Fibroblast of lung (primary cell): ENCODE results near the gene SUPT16H. TPM values are rescaled to one million over a fixed set of nuclear protein-coding genes. Genes with fewer than 3 reads are reported as not detected.
"Not testable (repeated sequence)": the region's sequence is repeated elsewhere in the genome, so short reads cannot be mapped to it uniquely, and the experiment has no call there.

ENCODE experiments used
- DNase-seq, 2 donors: peaks; one replicate each; pipeline versions ENCODE4 v3.0.0 to v3.0.0-alpha.2; 2010; ENCODE audit warnings: low read depth in 2 of 2
- H2AFZ ChIP-seq: 2 replicates; pipeline ENCODE4 v1.5.1; 2012; ENCODE audit warnings: low read length, control low read depth, inconsistent platforms
- H3K27ac ChIP-seq: 2 replicates; pipeline ENCODE4 v1.5.1; 2011; ENCODE audit warnings: low read length, control low read depth; ENCODE audit not compliant: insufficient read depth
- H3K27me3 ChIP-seq: 2 replicates; pipeline ENCODE4 v1.5.1; 2011; ENCODE audit warnings: mild to moderate bottlenecking, low read length; ENCODE audit not compliant: control insufficient read depth, insufficient read depth
- H3K36me3 ChIP-seq: 2 replicates; pipeline ENCODE4 v1.5.1; 2011; ENCODE audit warnings: low read length; ENCODE audit not compliant: control insufficient read depth, insufficient read depth
- H3K4me1 ChIP-seq: 2 replicates; pipeline ENCODE4 v1.5.1; 2011; ENCODE audit warnings: low read length; ENCODE audit not compliant: control insufficient read depth, insufficient read depth; ENCODE audit errors: extremely low read depth
- H3K4me2 ChIP-seq: 2 replicates; pipeline ENCODE4 v1.5.1; 2011; ENCODE audit warnings: low read length, control low read depth; ENCODE audit not compliant: insufficient read depth; ENCODE audit errors: extremely low read depth
- H3K4me3 ChIP-seq, 4 experiments: fragments of 200-600 bp in 1 of 4; sonication (generic) in 1 of 4; replicated peaks in 1 of 4; 2 replicates each; pipeline ENCODE4 v1.5.1; 2011 to 2016; ENCODE audit warnings: low read length in 4 of 4, low read depth in 3 of 4, mild to moderate bottlenecking in 3 of 4, control low read depth in 2 of 4, inconsistent platforms in 1 of 4, mixed read lengths in 1 of 4; ENCODE audit not compliant: insufficient read depth in 1 of 4; ENCODE audit errors: control extremely low read depth in 1 of 4
- H3K79me2 ChIP-seq: 2 replicates; pipeline ENCODE4 v1.5.1; 2012; ENCODE audit warnings: mild to moderate bottlenecking, low read length, inconsistent platforms; ENCODE audit not compliant: control insufficient read depth, insufficient read depth
- H3K9ac ChIP-seq: 2 replicates; pipeline ENCODE4 v1.5.1; 2011; ENCODE audit warnings: mild to moderate bottlenecking, low read length, control low read depth; ENCODE audit not compliant: insufficient read depth
- H3K9me3 ChIP-seq: 2 replicates; pipeline ENCODE4 v1.5.1; 2012; ENCODE audit warnings: low read depth, low read length; ENCODE audit not compliant: control insufficient read depth, insufficient read depth
- H4K20me1 ChIP-seq: 2 replicates; pipeline ENCODE4 v1.5.1; 2011; ENCODE audit warnings: low read length; ENCODE audit not compliant: control insufficient read depth, insufficient read depth; ENCODE audit errors: extremely low read depth
- CTCF ChIP-seq, 2 donors: IDR thresholded peaks in 1 of 2; conservative IDR thresholded peaks in 1 of 2; 1 replicate in 1 of 2; 2 replicates in 1 of 2; pipeline ENCODE4 v1.5.1; 2011 to 2012; ENCODE audit warnings: low read length in 2 of 2, control low read depth in 1 of 2, inconsistent platforms in 1 of 2, low read depth in 1 of 2, mild to moderate bottlenecking in 1 of 2
- EZH2 ChIP-seq: IDR thresholded peaks from 2 replicates; pipeline ENCODE4 v1.5.1; 2012; ENCODE audit warnings: low read length, control low read depth, mild to moderate bottlenecking; ENCODE audit errors: missing control alignments
- polyA plus RNA-seq, 2 donors: library from polyadenylated mRNA; depleted of rRNA in 1 of 2; stranded (reverse) in 1 of 2; unstranded in 1 of 2; fragments of >200 nt; gene quantifications; 2 replicates each; pipeline ENCODE4 v1.2.1, GENCODE V29; 2011 to 2012; ENCODE audit warnings: missing spikeins in 1 of 2
- total RNA-seq: library from RNA; depleted of rRNA; stranded (reverse); fragments of >200 nt; gene quantifications from 2 replicates; pipeline ENCODE4 v1.2.1, GENCODE V29; 2014

The SUPT16H gene
- total and polyA plus RNA-seq, 2 donors (not counting 1 experiment from before 2014, with no cell fraction given): 58.7 to 66.1 TPM

DNA sequence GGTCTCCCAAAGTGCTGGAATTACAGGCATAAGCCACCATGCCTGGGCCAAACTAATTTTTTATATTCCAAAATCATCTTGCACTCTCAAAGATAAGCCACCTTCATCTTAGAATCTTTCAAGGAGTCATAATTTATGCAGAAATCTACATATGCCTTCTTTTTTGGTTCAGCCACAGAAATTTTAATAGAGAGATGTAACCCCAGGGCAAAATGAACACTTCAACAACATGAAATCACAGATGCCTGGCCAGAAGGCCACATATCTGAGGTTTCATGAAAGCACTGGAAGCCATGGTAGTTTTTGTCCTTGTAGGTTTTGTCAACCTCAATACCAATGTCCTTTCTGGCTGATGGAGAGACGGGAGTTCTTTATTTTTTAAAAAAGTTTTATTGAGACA is 9.8 kb downstream of the SUPT16H start:
- H3K9me3 ChIP-seq: no peaks in the 10 kb centered on the region
- H3K27ac ChIP-seq: no peak overlapping the region
- no peaks in the 10 kb centered on the region for H3K27me3 ChIP-seq
- H3K36me3 ChIP-seq: peaks cover 7% of the 10 kb centered on the region
- no peak overlapping the region for H3K4me2 ChIP-seq
- no peaks in the 10 kb centered on the region for H4K20me1 ChIP-seq
- no peaks in the 10 kb centered on the region for H3K4me1 ChIP-seq
- H3K9ac ChIP-seq: no peak overlapping the region
- no peak for DNase-seq
- H3K79me2 ChIP-seq: peaks cover 48% of the 10 kb centered on the region
- H3K4me3 ChIP-seq: no peak overlapping the region
- TF ChIP-seq CTCF (conservative IDR thresholded peaks at IDR 0.05 in 1 of 2, IDR thresholded peaks at IDR 0.05 in 1 of 2; ENCODE audit: low read depth in 1 of 2, low read length in 2 of 2) (no peak), EZH2 (no peak)
- no peak overlapping the region for H2AFZ ChIP-seq

GRCh38 chr14:21372814-21373213 is 11.0 kb downstream of the SUPT16H start:
- not testable (repeated sequence) for H4K20me1 ChIP-seq
- H3K79me2 ChIP-seq: peaks cover 38% of the 10 kb centered on the region

DNA sequence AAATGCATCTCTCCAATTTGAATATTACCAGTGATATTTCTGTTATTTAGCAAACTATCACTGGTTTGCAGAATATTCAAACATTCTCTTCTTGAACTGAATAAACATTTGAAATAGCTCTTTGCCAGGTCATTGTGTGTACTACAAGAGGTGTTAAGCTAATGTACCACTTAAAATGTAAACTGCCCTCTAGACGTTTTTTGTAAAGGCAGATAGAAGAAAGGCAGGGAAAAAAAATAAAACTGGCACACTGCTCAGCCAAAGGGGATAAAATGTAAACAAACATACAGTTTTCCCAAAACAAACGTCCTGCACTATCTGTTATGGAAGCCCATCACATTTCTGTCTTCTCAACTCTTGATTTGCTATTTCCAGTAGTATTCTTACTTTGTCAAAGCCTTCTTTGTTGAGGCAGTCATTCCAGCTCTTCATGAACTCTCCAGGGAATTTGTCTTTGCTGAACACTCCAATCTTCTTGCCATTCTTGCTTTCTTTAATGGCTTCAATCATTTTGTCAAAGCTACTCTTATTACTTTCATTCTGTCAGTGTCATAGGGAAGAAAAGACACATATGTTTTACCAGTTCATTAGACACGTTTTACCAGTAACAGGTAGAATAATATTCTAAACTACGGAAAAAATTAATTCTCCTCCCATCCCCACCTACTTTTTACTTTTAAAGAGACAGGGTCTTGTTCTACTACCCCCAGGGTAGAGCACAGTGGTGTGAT is 13.7 kb downstream of the SUPT16H start:
- Histone ChIP-seq H3K27ac (no peak overlapping the region), H3K36me3 (peaks cover 10% of the 10 kb centered on the region), H3K4me3 (no peak overlapping the region), H3K9ac (no peak overlapping the region), H3K4me1 (no peaks in the 10 kb centered on the region), H3K27me3 (no peaks in the 10 kb centered on the region), H3K79me2 (peaks cover 13% of the 10 kb centered on the region), H4K20me1 (no peaks in the 10 kb centered on the region), H3K9me3 (no peaks in the 10 kb centered on the region), H2AFZ (no peak overlapping the region), H3K4me2 (no peak overlapping the region)
- no peak for TF ChIP-seq EZH2
- TF ChIP-seq CTCF (conservative IDR thresholded peaks at IDR 0.05 in 1 of 2, IDR thresholded peaks at IDR 0.05 in 1 of 2; ENCODE audit: low read depth in 1 of 2, low read length in 2 of 2): no peak
- DNase-seq: no peak

More at GRCh38 chr14:21372814-21373213, 11.0 kb downstream of the SUPT16H start:
- not testable (repeated sequence) for H3K4me1 ChIP-seq, DNase-seq, H3K36me3 ChIP-seq, H3K27me3 ChIP-seq, H3K27ac ChIP-seq, H3K9ac ChIP-seq, H3K9me3 ChIP-seq, H3K4me3 ChIP-seq, H2AFZ ChIP-seq, H3K4me2 ChIP-seq
